GM19452 (cell line): ENCODE measurements around the gene TBC1D13.

Experiments
- ATAC-seq: cut with Tn5 transposase; IDR thresholded peaks from one replicate; pipeline ENCODE4 v1.9.1; 2021; ENCODE audit not compliant: unreplicated experiment

The TBC1D13 gene

DNA sequence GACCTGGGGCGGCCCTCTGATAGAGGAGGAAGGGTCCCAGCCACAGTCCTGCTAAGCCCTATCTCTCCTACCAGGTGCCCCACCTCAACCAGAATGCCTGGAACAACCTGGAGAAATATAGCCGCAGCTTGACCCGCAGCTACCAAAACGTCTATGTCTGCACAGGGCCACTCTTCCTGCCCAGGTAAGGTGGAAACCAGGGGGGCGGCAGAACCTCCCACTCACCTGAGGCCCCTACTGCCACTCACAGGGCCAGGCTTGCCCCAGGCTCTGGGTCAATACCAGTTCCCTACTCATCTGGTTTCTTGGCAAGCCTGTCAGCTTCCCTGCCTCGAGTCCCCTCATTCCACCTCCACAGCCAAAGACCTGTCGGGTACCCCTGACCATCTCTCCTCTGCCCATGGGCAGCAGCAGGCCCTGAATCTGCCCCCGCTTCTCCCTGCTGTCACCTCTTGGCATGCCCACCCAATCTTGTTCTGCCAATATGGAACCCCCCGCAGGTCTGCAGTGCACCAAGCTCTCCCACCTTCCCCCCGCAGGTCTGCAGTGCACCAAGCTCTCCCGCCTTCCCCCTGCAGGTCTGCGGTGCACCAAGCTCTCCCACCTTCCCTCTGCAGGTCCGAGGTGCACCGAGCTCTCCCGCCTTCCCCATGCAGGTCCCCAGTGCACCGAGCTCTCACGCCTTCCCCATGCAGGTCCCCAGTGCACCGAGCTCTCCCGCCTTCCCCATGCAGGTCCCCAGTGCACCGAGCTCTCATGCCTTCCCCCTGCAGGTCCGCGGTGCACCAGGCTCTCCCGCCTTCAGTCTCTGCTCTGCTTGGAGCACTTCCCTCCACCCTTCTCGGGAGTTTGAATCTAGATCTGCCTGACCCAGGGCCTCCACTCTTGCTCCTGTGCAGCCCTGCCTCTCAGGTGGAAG is 33.9 kb downstream of the TBC1D13 start:
- no peak for ATAC-seq

DNA sequence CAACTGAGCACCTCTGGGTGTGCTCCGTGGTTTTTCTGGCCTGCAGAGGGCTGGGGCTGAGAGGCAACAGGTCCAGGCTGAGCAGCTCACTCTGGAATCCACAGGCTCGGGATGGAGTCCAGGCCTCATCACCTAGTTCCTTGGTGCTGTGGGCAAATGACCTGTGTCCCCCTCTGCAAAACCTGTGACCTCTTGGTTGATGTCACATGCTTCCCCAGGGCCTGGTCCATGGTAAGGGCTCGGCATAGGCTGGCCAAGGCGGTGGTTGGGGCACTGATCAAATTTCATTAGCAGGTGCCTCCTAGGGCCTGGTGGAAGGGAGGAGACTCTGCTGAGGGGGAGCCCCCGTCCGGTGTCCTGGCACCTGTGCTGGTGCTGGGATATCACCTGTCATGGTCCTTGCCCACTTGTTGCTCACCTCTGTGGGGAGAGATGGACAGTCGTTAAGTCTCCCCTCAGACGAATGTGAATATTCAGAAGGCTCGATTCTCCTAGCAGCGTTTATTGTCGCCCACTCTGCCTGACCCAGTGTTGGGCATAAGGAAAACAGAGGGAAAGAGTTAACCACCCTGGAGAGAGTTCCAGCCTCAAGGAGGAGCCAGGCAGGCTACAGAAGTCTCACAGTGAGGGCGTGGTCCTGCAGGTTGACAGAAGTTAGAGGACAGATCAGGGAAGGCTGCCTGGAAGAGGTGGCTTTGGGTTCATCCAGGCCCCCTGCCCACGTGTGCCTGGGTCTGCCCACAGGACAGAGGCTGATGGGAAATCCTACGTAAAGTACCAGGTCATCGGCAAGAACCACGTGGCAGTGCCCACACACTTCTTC is 34.7 kb downstream of the TBC1D13 start:
- ATAC-seq: no peak

DNA sequence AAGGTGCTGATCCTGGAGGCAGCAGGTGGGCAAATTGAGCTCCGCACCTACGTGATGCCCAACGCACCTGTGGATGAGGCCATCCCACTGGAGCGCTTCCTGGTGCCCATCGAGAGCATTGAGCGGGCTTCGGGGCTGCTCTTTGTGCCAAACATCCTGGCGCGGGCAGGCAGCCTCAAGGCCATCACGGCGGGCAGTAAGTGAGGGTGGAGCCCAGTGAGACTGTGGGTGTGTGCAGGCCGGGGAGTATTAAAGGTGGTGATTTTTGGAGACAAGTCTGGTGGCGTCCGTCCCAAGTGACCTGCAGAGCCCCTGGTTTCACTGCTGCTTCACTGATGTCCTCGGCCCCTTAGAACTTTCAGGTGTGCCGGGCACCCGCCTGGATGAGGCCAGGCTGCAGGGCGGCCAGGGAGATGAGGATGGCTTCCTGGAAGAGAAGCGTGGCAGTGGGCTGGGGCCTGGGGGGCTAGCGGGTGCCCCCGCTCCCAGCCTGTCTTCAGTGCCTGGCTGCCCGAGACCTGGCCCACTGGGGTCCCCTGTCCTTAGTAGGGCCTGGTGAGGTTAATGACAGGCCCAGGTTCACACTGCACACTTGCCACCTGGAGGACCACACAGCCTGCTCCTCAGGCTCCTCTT is 35.5 kb downstream of the TBC1D13 start:
- ATAC-seq: no peak

DNA sequence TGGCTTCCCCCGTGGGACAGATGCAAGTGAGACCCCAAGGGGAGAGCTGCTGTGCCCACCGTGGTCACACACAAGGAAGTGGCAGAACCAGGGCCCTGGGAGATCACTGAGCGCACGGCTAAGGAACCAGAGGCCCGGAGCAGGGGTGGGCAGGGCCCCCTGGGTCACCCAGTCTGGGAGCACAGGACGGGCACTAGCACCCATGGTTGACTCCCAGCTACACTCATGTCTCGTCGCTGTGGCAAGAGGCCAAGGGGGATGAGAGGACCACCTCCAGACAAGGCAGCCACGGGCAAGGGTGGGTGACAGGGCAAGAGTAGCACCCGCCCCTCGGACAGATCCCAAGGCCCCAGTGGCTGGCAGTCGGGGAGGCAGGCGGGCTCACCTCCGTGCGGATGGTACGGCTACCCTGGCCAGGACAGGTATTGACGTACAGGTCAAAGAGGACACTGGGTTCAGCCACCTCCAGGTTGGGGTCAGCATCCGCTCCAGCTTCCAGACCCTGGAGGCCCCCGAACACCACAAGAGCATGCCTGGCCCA is 36.4 kb downstream of the TBC1D13 start:
- ATAC-seq: no peak

DNA sequence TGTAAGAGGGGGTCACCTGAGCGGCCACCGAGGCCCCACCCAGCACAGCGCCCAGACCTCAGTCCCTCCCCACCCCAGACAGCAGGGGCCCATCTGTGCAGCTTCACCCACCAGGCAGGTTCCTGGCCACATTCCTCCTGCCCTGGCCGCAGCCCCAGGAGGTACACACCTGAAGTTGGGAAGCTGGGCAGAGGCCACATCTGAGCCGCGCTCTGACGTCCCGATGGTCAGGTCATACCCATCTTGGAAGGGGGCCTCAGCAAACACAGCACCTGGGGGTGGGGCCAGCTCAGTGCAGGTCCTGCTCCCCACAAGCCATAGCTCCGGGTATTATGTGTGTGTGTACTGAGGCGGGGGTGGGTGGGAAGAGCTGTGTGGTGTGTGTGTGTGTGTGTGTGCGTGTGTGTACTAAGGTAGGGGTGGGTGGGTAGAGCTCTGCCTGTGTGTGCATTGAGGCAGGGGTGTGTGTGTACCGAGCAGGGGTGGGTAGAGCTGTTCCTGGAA is 36.9 kb downstream of the TBC1D13 start:
- ATAC-seq: no peak

DNA sequence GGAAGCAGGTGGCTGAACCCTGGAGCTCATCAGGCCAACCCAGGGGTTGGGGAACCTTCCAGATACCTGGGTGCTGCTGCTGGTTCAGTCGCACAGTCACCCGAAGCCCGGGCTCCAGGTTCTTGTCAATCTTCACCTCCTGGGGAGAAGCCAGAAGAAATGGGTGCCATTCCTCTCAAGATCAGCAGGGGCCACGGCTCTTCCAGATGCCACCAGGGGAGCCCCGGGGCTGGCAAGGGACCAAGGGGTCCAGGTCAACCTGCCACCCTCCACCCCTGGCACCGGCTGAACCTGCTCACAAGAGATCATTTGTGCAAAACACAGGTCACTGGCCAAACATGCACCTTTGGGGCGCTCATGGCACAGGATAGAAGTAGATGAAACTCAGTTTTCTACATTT is 37.9 kb downstream of the TBC1D13 start:
- no peak for ATAC-seq

DNA sequence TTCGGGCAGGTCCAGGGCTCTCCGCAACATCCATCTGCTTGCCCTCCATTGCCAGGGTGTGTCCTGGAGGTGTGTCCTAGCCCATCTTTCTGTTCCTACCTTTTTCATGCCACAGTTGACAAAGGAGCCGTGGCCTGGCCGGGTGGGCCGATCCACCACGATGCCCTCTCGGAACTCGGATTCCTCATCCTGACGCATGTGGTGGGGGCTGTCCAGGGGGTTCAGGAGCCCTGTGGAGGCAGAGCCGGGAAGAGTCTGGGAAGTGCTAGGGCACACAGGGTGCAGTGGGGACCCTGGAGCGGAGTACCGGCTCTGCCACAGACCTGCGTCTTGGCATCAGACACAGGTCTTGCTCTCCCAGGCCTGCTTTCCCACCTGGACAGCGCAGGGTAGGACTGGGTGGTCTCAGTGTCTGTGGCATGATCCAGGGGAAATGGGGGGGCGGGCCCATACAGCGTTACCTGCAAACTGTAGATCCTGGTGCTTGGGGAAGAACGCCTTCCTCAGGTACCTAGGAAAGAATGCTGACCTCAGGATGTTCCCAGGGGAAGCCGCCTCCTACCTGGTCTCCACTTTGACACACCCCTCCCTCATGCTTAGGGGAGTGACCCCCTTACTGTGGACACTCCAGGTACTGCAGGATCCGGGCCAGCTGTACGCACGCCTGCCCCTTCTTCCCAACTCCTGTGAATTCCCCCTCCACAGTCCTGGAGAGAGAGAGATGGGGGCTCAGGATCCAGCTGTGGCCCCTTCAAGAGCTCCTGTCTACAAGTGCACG is 39.1 kb downstream of the TBC1D13 start:
- no peak for ATAC-seq

DNA sequence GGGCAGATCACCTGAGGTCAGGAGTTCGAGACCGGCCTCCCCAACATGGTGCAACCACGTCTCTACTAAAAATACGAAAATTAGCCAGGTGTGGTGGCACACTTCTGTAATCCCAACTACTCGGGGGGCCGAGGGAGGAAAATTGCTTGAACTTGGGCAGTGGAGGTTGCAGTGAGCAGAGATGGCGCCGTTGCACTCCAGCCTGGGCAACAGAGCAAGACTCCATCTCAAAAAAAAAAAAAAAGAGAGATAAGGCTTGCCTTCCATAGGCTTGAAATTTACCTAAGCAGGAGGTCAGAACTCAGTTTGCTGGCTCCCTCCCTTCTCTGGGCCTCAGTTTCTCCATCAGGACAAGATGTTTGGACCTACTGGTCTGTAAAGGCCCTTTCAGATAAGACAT is 41.2 kb downstream of the TBC1D13 start:
- ATAC-seq: no peak

DNA sequence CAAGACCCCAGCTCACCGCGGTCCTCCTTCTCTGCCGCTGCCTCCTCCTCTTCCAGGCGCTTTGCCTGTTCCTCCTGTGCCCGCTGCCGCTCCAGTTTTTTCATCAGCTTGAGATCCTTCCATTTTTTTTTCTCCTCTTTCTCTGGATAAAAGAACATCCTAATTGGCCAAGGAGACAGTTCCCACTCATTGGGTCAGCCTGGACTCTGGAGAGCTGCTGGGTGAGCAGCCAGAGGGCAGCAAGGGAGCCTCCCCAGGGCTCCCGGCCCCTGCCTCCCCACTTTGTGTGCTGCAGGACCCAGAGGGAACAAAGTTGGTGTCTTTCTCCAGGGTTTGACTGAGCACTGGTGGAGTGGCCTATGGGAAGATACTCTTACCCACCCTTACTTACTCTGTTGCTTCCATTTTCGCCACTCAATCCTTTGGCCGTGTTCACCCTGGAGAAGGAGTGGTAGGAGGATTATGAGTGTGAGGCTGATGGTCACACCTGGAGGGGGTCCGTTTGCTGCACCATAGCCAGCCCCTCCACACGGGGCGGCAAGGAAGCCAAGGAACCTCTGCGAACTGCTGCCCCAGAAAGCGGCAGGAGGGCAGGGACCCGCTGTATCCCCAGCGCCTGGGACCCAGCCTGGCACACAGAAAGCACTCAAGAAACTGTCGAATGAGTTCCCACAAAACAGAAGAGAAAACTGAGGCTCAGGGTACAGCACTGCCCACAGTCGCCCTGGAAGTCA is 41.8 kb downstream of the TBC1D13 start:
- ATAC-seq: no peak

DNA sequence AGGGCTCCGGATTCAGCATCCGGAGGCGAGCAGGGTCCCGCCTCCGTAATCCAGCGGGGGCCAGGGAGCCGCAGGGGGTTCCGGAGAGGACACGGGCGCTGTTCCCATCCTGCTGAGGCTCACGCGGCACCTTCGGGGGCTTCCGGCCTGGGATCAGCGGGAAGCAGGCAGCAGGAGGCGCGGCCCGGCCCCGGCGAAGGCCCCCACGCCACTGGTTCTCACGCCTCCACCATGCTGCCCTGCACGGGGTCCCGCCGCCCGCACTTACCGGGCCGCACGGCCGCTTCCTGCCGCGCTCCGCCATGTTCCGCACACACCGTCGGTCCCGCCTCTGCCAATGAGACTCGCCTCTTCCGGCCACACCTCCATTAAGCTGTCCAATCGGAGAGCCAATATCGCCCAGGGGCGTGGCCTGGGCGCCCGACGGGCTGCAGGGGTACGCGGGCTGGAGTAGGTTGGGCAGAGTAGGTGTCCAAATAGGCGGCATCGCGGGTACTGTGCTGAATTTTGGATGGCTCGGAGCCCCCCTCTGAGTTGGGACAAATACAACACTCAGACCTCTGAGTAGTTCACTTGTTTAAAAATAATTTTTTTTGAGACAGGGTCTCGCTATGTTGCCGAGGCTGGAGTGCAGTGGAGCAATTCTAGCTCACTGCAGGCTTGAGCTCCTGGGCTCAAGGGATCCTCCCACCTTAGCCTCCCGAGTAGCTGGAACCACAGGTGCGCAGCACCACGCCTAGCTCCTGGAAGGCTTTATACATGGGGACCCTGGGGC is 42.6 kb downstream of the TBC1D13 start, which contains the start of gene SPOUT1:
Gene SPOUT1 (minus strand): TSS at position 318 of the 775 bp plus-strand sequence. CDS start 14 bp downstream, at position 304.
- peak; percentile 98 for ATAC-seq

DNA sequence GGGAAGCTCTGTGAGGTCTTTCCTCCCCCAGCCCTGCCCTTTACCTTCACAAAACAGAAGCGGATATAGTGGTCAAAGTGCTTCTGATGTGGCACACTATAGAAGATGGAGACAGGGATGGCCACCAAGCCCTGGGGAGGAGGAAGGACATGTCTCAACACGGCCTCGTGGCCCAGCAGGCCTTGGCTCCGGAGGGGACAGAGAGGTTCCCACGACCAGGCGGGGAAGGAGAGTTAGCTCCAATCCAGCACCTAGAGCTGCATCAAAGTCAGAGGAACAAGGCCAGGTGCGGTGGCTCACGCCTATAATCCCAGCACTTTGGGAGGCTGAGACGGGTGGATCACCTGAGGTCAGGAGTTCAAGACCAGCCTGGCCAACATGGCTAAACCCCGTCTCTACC is 46.6 kb downstream of the TBC1D13 start:
- no peak for ATAC-seq

DNA sequence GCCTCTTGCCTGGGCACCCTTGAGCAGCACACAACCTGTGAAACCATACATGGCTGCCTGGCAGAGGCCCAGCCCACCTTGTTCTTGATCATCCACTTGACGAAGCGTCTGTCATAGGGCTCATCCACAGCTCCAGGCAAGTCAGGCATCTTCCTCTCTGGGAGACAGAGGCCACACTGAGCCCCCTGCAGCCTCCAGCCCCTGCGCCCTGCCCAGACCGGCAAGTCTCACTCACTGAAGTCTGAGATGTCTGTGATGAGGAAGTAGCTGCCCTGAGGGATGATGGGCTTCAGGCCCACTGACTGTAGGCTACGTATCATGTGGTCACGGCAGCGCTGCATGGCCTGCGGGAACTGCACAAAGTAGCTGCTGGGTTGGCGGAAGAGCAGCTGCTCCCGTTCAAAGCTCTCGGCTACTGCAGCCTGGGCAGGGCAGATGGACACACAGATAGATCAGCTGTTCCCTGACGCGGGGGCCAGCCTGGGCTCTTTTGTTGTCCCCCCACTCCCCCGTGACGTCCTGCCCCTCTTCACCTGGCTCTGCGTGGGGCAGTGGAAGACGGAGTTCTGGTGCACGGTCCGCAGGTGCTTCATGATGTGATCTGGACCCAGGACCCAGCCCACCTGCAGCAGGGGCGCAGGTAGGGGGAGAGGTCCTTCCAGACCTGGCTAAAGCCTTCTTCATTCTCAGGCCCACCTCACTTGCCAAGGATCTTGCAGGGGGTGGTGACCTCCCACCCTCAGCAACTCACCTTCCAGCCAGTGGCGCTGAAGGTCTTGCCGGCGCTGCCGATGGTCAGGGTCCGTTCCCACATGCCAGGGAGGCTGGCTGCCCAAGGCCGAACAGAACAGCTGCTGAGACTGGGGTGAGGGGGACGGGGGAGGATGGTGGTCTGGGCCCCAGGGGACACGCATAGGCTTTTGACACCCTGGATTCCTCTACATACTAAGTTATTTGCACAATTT is 48.5 kb downstream of the TBC1D13 start:
- no peak for ATAC-seq

DNA sequence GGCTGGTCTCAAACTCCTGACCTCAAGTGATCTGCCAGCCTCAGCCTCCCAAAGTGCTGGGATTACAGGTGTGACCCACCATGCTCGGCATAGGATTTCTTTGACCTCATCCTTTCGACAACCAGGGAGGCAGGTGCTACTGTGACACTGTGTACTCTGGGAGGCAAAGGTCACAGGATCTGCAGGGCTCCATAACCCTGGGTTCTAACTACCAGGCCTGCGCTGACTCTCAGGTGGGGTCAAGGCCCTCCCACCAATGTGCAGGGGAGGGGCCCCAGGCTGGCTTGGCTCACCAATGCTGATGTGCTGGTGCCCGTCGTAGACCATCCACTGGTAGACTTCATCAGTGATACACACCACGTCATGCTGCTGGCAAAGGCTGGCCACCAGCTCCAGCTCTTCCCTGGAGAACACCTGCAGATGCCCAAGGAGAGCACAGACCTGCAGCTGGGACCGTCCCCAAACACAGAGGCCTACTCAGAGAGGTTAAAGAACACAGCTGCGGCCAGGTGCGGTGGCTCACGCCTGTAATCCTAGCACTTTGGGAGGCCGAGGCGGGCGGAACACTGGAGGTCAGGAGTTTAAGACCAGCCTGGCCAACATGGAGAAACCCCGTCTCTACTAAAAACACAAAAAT is 49.6 kb downstream of the TBC1D13 start:
- ATAC-seq: no peak

DNA sequence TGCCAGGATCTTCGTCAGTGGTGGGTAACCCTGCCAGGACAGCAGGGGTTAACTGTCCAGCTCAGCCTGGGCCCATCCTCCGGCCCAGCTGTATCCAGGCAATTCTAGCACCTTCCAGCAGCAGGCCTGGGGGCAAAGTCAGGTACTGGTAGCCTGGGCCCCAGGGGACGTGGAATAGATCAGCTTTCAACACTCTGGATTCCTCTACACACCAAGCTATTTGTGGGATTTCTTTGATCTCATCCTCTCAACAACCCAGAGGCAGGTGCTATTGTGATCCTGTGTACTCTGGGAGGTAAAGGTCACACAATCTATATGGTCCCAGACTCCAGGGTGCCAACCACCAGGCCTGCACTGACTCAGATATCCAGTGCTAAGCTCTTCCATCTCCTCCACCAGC is 51.3 kb downstream of the TBC1D13 start:
- ATAC-seq: no peak

DNA sequence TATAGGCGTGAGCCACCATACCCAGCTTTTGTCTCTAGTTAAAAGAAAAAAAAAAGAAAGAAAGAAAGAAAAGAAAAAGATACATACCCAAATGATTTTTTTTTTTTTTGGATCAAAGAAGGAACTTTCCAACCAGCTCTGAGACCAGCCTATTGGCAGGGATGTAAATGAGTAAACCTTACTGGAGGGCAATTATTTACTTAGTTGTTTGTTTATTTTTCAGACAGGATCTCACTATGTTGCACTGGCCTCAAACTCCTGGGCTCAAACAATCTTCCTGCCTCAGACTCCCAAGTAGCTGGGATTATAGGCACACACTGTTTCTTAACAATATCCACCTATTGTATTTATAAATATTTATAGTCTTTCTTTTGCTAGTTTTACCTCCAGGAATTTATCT is 53.5 kb downstream of the TBC1D13 start:
- ATAC-seq: no peak

DNA sequence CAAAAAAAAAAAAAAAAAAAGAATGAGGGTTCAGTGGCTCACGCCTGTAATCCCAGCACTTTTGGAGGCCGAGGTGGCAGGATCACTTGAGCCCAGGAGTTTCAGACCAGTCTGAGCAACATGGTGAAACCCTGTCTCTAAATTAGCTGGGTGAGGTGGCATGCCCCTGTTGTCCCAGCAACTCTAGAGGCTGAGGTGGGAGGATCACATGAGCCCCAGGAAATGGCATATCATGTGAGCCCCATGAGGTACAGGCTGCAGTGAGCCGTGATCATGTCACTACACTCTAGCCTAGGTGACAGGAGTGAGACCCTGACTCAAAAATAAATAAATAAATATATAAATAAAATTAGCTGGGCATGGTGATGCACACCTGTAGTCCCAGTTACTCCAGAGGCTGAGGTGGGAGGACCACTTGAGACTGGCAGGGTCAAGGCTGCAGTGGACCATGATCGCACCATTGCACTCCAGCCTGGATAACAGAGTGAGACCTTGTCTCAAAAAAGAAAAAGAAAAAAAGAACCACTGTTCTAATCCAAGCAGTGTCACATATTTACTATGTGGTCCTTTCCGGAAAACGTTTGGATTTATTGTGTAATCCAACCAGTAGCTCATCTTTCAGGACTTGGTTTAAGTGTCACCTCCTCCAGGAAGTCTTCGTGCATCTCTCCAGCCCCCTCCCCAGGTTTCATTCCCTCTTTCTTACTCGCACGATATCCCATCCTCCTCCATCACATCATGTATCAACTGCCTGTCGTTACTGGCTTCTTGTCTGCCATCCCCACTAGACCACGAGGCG is 54.8 kb downstream of the TBC1D13 start:
- ATAC-seq: no peak
